ENCODE results near the gene REELD1. TPM values are rescaled to one million over a fixed set of nuclear protein-coding genes. Genes with fewer than 3 reads are reported as not detected.

REELD1 gene
- total and polyA plus RNA-seq, 2 of the 4 experiments (the other 2 are of a cell fraction): not detected

- no peak overlapping the region for H2BK15ac ChIP-seq (ENCODE audit: low read depth, low read length)
- H2AK5ac ChIP-seq (ENCODE audit: low read depth, low read length): no peak overlapping the region
- no peaks in the 10 kb centered on the region for H3K27me3 ChIP-seq (ENCODE audit: control insufficient read depth, insufficient read depth, low read length)
- H3K4me1 ChIP-seq (ENCODE audit: control insufficient read depth, insufficient read depth, low read length): peaks cover 11% of the 10 kb centered on the region
- no peaks in the 10 kb centered on the region for H3K36me3 ChIP-seq (ENCODE audit: control insufficient read depth, insufficient read depth, low read length)
- H2AFZ ChIP-seq (replicated peaks; ENCODE audit: low read length, poor library complexity): no peak overlapping the region
- dilution Hi-C loops (cut with HindIII; ENCODE audit: low sequenced_read_pairs, unreplicated experiment): no loop called here
- H2BK5ac ChIP-seq (ENCODE audit: low read depth, low read length, poor library complexity, severe bottlenecking): no peak overlapping the region
- H2BK20ac ChIP-seq (ENCODE audit: low read depth, low read length): no peak overlapping the region
- no peak overlapping the region for H2AK9ac ChIP-seq (replicated peaks; ENCODE audit: low read depth, low read length, poor library complexity)
- ATAC-seq (ENCODE audit: low read depth) (no peak), DNase-seq (no peak)
- intact Hi-C loops (cut with micrococcal nuclease): loop anchor here (2.0 kb wide), 1 partner anchor 95 kb away; no protein-coding TSS in a partner anchor
- no peak for TF ChIP-seq POLR2A (IDR thresholded peaks at IDR 0.05; ENCODE audit: low read depth, low read length)
- TF ChIP-seq RCOR1 (IDR thresholded peaks at IDR 0.05; ENCODE audit: insufficient replicate concordance, low read length): no peak
- no peak for TF ChIP-seq SMC3 (IDR thresholded peaks at IDR 0.05; ENCODE audit: low read depth, low read length)
- no peak for TF ChIP-seq USF2 (IDR thresholded peaks at IDR 0.05; ENCODE audit: low read depth, low read length)
- TF ChIP-seq NFE2L2 (IDR thresholded peaks at IDR 0.05; ENCODE audit: low read depth, low read length): no peak
- no peak for TF ChIP-seq RFX5 (IDR thresholded peaks at IDR 0.05; ENCODE audit: low read depth, low read length)
- TF ChIP-seq BHLHE40 (IDR thresholded peaks at IDR 0.05; ENCODE audit: low read depth, low read length): no peak
- TF ChIP-seq CHD1 (IDR thresholded peaks at IDR 0.05; ENCODE audit: low read depth, low read length): no peak
- TF ChIP-seq MAZ (IDR thresholded peaks at IDR 0.05; ENCODE audit: borderline replicate concordance, low read depth, low read length): no peak
- no peak for TF ChIP-seq RAD21 (IDR thresholded peaks at IDR 0.05; ENCODE audit: low read length)
- no peak for TF ChIP-seq MXI1 (IDR thresholded peaks at IDR 0.05; ENCODE audit: borderline replicate concordance, low read depth, low read length)
- H4K20me1 ChIP-seq (ENCODE audit: insufficient read depth, low read length): no peaks in the 10 kb centered on the region
- no peaks in the 10 kb centered on the region for H3K9me3 ChIP-seq (ENCODE audit: control insufficient read depth, insufficient read depth, low read length)
- peaks cover 12% of the 10 kb centered on the region for H3K9me1 ChIP-seq (ENCODE audit: insufficient read depth, low read length)
- 100% methylated on average over 3 of the region's 17 CpGs; no CpG with 5 or more reads in 1 of the 2 experiments for WGBS, 2 experiments (ENCODE audit: extremely low coverage in 2 of 2, insufficient read length in 1 of 2)
- no peak overlapping the region for H3K27ac ChIP-seq (ENCODE audit: insufficient read depth, low read length)
- no peak overlapping the region for H4K5ac ChIP-seq (ENCODE audit: low read depth, low read length)
- no peak overlapping the region for H3K23ac ChIP-seq (ENCODE audit: low read depth, low read length)
- CTCF ChIA-PET: no interaction called here
- in situ Hi-C loops (cut with MboI; ENCODE audit: low sequenced_read_pairs): no loop called here
- POLR2A ChIA-PET (ENCODE audit: unreplicated experiment): no interaction called here
- H3K18ac ChIP-seq (ENCODE audit: low read depth, low read length): no peak overlapping the region
- no peaks in the 10 kb centered on the region for H3K79me1 ChIP-seq (ENCODE audit: low read depth in 1 of 2, low read length in 2 of 2)
- BruUV-seq (replicated peaks): no TSS peak
- H3K14ac ChIP-seq (replicated peaks; ENCODE audit: low read depth, low read length): no peak overlapping the region
- no peak overlapping the region for H4K91ac ChIP-seq (ENCODE audit: insufficient read depth, low read depth, low read length)
- no peak overlapping the region for H3K4me3 ChIP-seq (ENCODE audit: insufficient read depth, low read depth, low read length)
- H4K8ac ChIP-seq (ENCODE audit: low read depth in 2 of 2, low read length in 2 of 2): no peak overlapping the region
- no peak overlapping the region for H3K4ac ChIP-seq (ENCODE audit: low read depth, low read length)
- no peak overlapping the region for H3K56ac ChIP-seq (ENCODE audit: extremely low read depth, insufficient read depth, low read length)
- no peak overlapping the region for H3K9ac ChIP-seq (ENCODE audit: low read depth, low read length)
- no peak overlapping the region for H3K4me2 ChIP-seq (ENCODE audit: low read depth, low read length)
- no peak overlapping the region for H2BK120ac ChIP-seq (ENCODE audit: low read depth, low read length)
Observed at GRCh38 chr4:146243883-146244277, 29.5 kb downstream of the REELD1 start.

Measured in IMR-90 (cell line).